ENCODE data around the gene KSR2.

Gene KSR2

DNA sequence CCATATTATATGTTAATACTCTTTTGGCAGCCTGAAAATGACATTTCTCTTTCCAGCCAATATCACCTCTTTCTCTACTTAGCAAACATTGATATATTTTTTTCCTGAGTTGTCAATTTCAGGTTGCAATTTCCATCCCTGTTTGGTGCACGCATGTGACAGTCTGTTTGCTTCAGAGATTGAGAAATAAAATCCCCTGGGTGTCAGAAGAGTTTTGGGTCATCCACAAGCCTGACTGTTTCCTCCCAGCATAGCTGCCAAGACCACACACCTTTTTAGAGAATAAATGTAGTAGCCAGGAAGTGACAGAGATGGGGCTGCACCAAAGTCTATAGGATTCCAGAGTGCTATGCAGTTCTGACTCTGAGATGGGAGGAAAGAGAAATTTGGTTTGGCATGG, 462.5 kb downstream of the KSR2 start:
- H3K4me2 ChIP-seq (ENCODE audit: low read length), result no peak overlapping the region
- H3K9ac ChIP-seq (ENCODE audit: low read length), result no peak overlapping the region
- no peak overlapping the region for H2AFZ ChIP-seq (ENCODE audit: low read length)
- H3K27me3 ChIP-seq (ENCODE audit: insufficient read depth, low read length), result no peaks in the 10 kb centered on the region
- no peaks in the 10 kb centered on the region for H3K9me3 ChIP-seq (ENCODE audit: low read length)
- no peaks in the 10 kb centered on the region for H3K9me2 ChIP-seq (ENCODE audit: low read depth, low read length)
- no peaks in the 10 kb centered on the region for H3K4me1 ChIP-seq (ENCODE audit: insufficient read depth, low read length, severe bottlenecking)
- H3K4me3 ChIP-seq (ENCODE audit: low read depth, low read length, poor library complexity, severe bottlenecking), result no peak overlapping the region
- no peaks in the 10 kb centered on the region for H3K79me2 ChIP-seq (ENCODE audit: insufficient read depth, low read length)
- no peaks in the 10 kb centered on the region for H3K36me3 ChIP-seq (ENCODE audit: insufficient read depth, low read length)
- no peaks in the 10 kb centered on the region for H4K20me1 ChIP-seq (ENCODE audit: insufficient read depth, low read length)
- TF ChIP-seq EZH2 (IDR thresholded peaks at IDR 0.05; ENCODE audit: borderline replicate concordance, low read length), result no peak
- TF ChIP-seq, protein P1, sequence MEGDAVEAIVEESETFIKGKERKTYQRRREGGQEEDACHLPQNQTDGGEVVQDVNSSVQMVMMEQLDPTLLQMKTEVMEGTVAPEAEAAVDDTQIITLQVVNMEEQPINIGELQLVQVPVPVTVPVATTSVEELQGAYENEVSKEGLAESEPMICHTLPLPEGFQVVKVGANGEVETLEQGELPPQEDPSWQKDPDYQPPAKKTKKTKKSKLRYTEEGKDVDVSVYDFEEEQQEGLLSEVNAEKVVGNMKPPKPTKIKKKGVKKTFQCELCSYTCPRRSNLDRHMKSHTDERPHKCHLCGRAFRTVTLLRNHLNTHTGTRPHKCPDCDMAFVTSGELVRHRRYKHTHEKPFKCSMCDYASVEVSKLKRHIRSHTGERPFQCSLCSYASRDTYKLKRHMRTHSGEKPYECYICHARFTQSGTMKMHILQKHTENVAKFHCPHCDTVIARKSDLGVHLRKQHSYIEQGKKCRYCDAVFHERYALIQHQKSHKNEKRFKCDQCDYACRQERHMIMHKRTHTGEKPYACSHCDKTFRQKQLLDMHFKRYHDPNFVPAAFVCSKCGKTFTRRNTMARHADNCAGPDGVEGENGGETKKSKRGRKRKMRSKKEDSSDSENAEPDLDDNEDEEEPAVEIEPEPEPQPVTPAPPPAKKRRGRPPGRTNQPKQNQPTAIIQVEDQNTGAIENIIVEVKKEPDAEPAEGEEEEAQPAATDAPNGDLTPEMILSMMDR (IDR thresholded peaks at IDR 0.05; ENCODE audit: low read length), result no peak
- H3F3A ChIP-seq (ENCODE audit: insufficient read depth, low read length), result no peaks in the 10 kb centered on the region
- no peak overlapping the region for H3K27ac ChIP-seq (ENCODE audit: low read depth, low read length, poor library complexity, severe bottlenecking)

DNA sequence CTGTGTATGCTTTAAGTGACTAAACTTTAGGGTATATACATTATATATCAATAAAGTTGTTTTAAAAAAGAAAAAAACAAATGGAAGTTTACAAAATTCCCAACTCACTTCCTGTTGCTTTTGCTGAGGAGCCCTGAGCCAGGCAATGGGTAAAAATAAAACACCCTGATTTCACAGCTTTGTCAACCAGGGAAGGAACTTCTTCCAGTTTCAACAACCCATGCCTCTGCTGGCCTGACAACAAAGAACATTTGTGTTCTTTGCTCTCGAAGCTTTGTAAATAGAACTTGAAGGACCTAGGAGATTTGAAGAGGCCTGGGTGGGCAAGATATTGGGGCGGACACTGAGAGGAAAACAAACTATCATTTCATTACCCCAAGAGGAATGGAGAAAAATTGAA, 466.2 kb downstream of the KSR2 start:
- H4K20me1 ChIP-seq (ENCODE audit: insufficient read depth, low read length), result no peaks in the 10 kb centered on the region
- H3K4me3 ChIP-seq (ENCODE audit: low read depth, low read length, poor library complexity, severe bottlenecking), result no peak overlapping the region
- no peaks in the 10 kb centered on the region for H3K79me2 ChIP-seq (ENCODE audit: insufficient read depth, low read length)
- H3F3A ChIP-seq (ENCODE audit: insufficient read depth, low read length), result no peaks in the 10 kb centered on the region
- H3K9me2 ChIP-seq (ENCODE audit: low read depth, low read length), result no peaks in the 10 kb centered on the region
- no peak overlapping the region for H3K27ac ChIP-seq (ENCODE audit: low read depth, low read length, poor library complexity, severe bottlenecking)
- no peaks in the 10 kb centered on the region for H3K9me3 ChIP-seq (ENCODE audit: low read length)
- H3K9ac ChIP-seq (ENCODE audit: low read length), result no peak overlapping the region
- TF ChIP-seq EZH2 (IDR thresholded peaks at IDR 0.05; ENCODE audit: borderline replicate concordance, low read length), result no peak
- TF ChIP-seq, protein P1 (IDR thresholded peaks at IDR 0.05; ENCODE audit: low read length), result no peak
- H3K4me1 ChIP-seq (ENCODE audit: insufficient read depth, low read length, severe bottlenecking), result no peaks in the 10 kb centered on the region
- no peaks in the 10 kb centered on the region for H3K27me3 ChIP-seq (ENCODE audit: insufficient read depth, low read length)
- H2AFZ ChIP-seq (ENCODE audit: low read length), result no peak overlapping the region
- no peaks in the 10 kb centered on the region for H3K36me3 ChIP-seq (ENCODE audit: insufficient read depth, low read length)
- no peak overlapping the region for H3K4me2 ChIP-seq (ENCODE audit: low read length)

DNA sequence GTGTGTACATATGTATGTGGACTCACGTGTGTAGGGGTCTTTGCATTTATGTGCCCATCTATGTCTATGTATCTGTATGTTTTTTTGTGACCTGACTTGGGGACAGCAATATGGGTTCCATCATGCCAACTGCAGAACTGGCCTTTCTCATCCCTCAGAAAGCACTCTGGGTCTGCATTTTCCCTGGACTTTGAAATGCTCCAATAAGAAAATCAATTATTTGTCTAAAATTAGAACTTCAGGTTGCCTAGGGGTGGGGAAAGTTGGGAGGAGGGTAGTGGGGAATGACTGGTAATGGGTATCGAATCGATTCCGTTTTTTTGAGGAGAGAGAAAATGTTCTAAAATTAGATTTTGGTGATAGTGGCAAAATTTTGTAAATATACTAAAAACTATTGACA, 466.6 kb downstream of the KSR2 start:
- Histone ChIP-seq H3K27me3 (ENCODE audit: insufficient read depth, low read length) (no peaks in the 10 kb centered on the region), H3K4me2 (ENCODE audit: low read length) (no peak overlapping the region), H2AFZ (ENCODE audit: low read length) (no peak overlapping the region), H3K27ac (ENCODE audit: low read depth, low read length, poor library complexity, severe bottlenecking) (no peak overlapping the region), H3K79me2 (ENCODE audit: insufficient read depth, low read length) (no peaks in the 10 kb centered on the region), H4K20me1 (ENCODE audit: insufficient read depth, low read length) (no peaks in the 10 kb centered on the region), H3K9me2 (ENCODE audit: low read depth, low read length) (no peaks in the 10 kb centered on the region), H3K9me3 (ENCODE audit: low read length) (no peaks in the 10 kb centered on the region), H3K36me3 (ENCODE audit: insufficient read depth, low read length) (no peaks in the 10 kb centered on the region), H3K4me3 (ENCODE audit: low read depth, low read length, poor library complexity, severe bottlenecking) (no peak overlapping the region), H3F3A (ENCODE audit: insufficient read depth, low read length) (no peaks in the 10 kb centered on the region), H3K4me1 (ENCODE audit: insufficient read depth, low read length, severe bottlenecking) (no peaks in the 10 kb centered on the region), H3K9ac (ENCODE audit: low read length) (no peak overlapping the region)
- TF ChIP-seq, protein P1 (IDR thresholded peaks at IDR 0.05; ENCODE audit: low read length), result no peak
- no peak for TF ChIP-seq EZH2 (IDR thresholded peaks at IDR 0.05; ENCODE audit: borderline replicate concordance, low read length)
